Liver (tissue), 10 donors: ENCODE data around the gene CCT5. TPM values are rescaled to one million over a fixed set of nuclear protein-coding genes. Genes with fewer than 3 reads are reported as not detected.

Source experiments
- DNase-seq: peaks from one replicate; pipeline ENCODE4 v3.0.0-alpha.2; 2017; ENCODE audit warnings: low spot score
- H3K27ac ChIP-seq, 2 donors: one replicate each; pipeline ENCODE4 v1.7.0; 2013; ENCODE audit warnings: inconsistent platforms in 2 of 2, low read length in 2 of 2, control low read depth in 1 of 2, low read depth in 1 of 2, mild to moderate bottlenecking in 1 of 2
- H3K27me3 ChIP-seq, 4 donors: one replicate each; pipeline versions ENCODE4 v1.6.1 to v1.7.0; 2013; ENCODE audit warnings: low read length in 3 of 4, inconsistent platforms in 1 of 4, mild to moderate bottlenecking in 1 of 4, moderate library complexity in 1 of 4; ENCODE audit not compliant: control insufficient read depth in 4 of 4, insufficient read depth in 4 of 4
- H3K36me3 ChIP-seq, 4 donors: one replicate each; pipeline versions ENCODE4 v1.6.1 to v1.7.0; 2013; ENCODE audit warnings: low read length in 3 of 4, mild to moderate bottlenecking in 3 of 4, low read depth in 1 of 4, moderate library complexity in 1 of 4; ENCODE audit not compliant: control insufficient read depth in 4 of 4, insufficient read depth in 3 of 4
- H3K4me1 ChIP-seq, 4 donors: one replicate each; pipeline versions ENCODE4 v1.6.1 to v1.7.0; 2013; ENCODE audit warnings: low read length in 3 of 4, mild to moderate bottlenecking in 3 of 4, moderate library complexity in 1 of 4; ENCODE audit not compliant: control insufficient read depth in 4 of 4, insufficient read depth in 4 of 4
- H3K4me3 ChIP-seq, 3 donors: one replicate each; pipeline versions ENCODE4 v1.6.1 to v1.7.0; 2013; ENCODE audit warnings: low read length in 3 of 3, control low read depth in 1 of 3, low read depth in 1 of 3, mild to moderate bottlenecking in 1 of 3
- H3K9ac ChIP-seq, 2 donors: one replicate each; pipeline ENCODE4 v1.7.0; 2013; ENCODE audit warnings: low read length in 2 of 2, mild to moderate bottlenecking in 2 of 2, moderate library complexity in 2 of 2, control low read depth in 1 of 2, low read depth in 1 of 2
- H3K9me3 ChIP-seq, 4 donors: one replicate each; pipeline versions ENCODE4 v1.6.1 to v1.7.0; 2013; ENCODE audit warnings: low read length in 3 of 4; ENCODE audit not compliant: control insufficient read depth in 4 of 4
- EGR1 ChIP-seq, 2 donors: IDR thresholded peaks; 2 replicates each; pipeline ENCODE4 v1.6.1; 2016 to 2018; ENCODE audit warnings: antibody characterized with exemption in 2 of 2, low read depth in 2 of 2
- FOXA2 ChIP-seq: IDR thresholded peaks from 2 replicates; pipeline ENCODE4 v1.6.1; 2016; ENCODE audit warnings: antibody characterized with exemption
- JUND ChIP-seq, 2 donors: IDR thresholded peaks; 2 replicates each; pipeline ENCODE4 v1.6.1; 2016; ENCODE audit warnings: antibody characterized with exemption in 2 of 2
- NR2F2 ChIP-seq: IDR thresholded peaks from 2 replicates; pipeline ENCODE4 v1.6.1; 2016; ENCODE audit warnings: antibody characterized with exemption
- RXRA ChIP-seq, 2 donors: IDR thresholded peaks; 2 replicates each; pipeline ENCODE4 v1.6.1; 2017 to 2018; ENCODE audit warnings: antibody characterized with exemption in 2 of 2, mild to moderate bottlenecking in 1 of 2
- SP1 ChIP-seq: IDR thresholded peaks from 2 replicates; pipeline ENCODE4 v1.6.1; 2018; ENCODE audit warnings: antibody characterized with exemption, mild to moderate bottlenecking
- YY1 ChIP-seq: IDR thresholded peaks from 2 replicates; pipeline ENCODE4 v1.6.1; 2016; ENCODE audit warnings: antibody characterized with exemption, mild to moderate bottlenecking
- WGBS: extraction: QIAGEN DNeasy Blood & Tissue Kit; methylation state at CpG from one replicate; pipeline ENCODE4 v1.1.7; 2013; 5-methylcytosine and 5-hydroxymethylcytosine counted together
- polyA plus RNA-seq, 2 donors: library from polyadenylated mRNA; stranded (reverse) in 1 of 2; unstranded in 1 of 2; fragments of 200-250 nt in 1 of 2; fragments of >200 nt in 1 of 2; fragmentation: Nextera tagmentation in 1 of 2; extraction: Ambion mirVana in 1 of 2; gene quantifications; one replicate each; pipeline versions ENCODE4 v1.2.1 to v1.2.3, GENCODE V29; 2013 to 2015
- small RNA-seq: library from RNA; depleted of rRNA; stranded (forward); fragments of <200 nt; gene quantifications from one replicate; pipeline ENCODE3, GENCODE V24; 2014
- total RNA-seq, 2 donors: library from RNA; depleted of rRNA; stranded (reverse); fragments of >200 nt; gene quantifications; one replicate each; pipeline ENCODE4 v1.2.3, GENCODE V29; 2014
- TF ChIP-seq, protein P1 (sequence below): IDR thresholded peaks from 2 replicates; pipeline ENCODE4 v1.6.1; 2016; ENCODE audit warnings: antibody characterized with exemption
- TF ChIP-seq, protein P2 (sequence below): fragments of 150-350 bp; IDR thresholded peaks from 2 replicates; pipeline ENCODE4 v1.5.1; 2017; ENCODE audit warnings: improper control_type of control experiment, low read depth, low read length; ENCODE audit not compliant: missing input control
- TF ChIP-seq, protein P3 (sequence below): IDR thresholded peaks from 2 replicates; pipeline ENCODE4 v1.6.1; 2016; ENCODE audit warnings: antibody characterized with exemption, mild to moderate bottlenecking
- TF ChIP-seq, protein P4 (sequence below): IDR thresholded peaks from 2 replicates; pipeline ENCODE4 v1.6.1; 2016; ENCODE audit warnings: antibody characterized with exemption
- donor health status: healthy.
- donor health status: healthy.
- donor health status: healthy.
- donor health status: healthy.
- donor health status: healthy.

Gene CCT5
- total and polyA plus RNA-seq, 4 donors: 68.4 to 157 (median 105) TPM

DNA sequence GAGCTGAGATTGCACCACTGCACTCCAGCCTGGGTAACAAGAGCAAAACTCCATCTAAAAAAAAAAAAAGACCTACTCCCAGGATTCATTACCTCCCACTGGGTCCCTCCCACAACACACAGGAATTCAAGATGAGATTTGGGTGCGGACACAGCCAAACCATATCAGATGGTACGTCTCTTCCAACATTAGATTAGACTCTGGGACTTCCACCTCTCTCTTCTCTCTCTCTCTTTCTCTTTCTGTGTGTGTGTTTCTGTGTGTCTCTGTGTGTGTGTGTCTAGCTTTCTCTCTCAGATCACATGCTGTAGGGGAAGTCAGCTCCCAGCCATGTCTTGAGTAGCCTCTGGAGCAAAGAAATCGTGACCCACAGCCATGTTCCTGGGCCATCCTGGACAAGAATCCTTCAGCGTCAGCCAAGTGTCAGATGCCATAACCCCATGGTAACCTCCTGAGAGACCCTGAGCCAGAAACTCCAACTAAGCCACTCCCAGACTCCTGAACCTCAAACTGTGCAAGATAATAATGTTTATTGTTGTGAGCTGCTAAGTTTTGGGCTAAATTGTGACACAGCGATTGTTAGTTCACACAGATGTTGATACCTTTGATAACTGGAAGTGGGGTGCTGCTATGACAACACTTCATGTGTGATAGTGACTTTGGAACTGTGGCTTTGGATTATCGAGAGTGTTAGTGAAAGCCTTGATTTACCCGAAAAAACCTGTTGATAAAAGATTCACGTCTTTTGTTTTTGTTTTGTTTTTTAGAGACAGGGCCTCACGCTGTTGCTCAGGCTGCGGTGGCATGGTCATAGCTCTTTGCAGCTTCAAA lies 61.7 kb downstream of the CCT5 start:
- Histone ChIP-seq H3K9ac (no peak overlapping the region), H3K9me3 (no peaks in the 10 kb centered on the region), H3K27me3 (no peaks in the 10 kb centered on the region), H3K4me3 (no peak overlapping the region), H3K4me1 (peaks cover 0 to 16% (median 13%) of the 10 kb centered on the region in 4 donors), H3K27ac (no peak overlapping the region), H3K36me3 (no peaks in the 10 kb centered on the region)
- WGBS: 81% methylated on average over 10 of the region's 10 CpGs
- no peak for DNase-seq
- no peak for TF ChIP-seq EGR1 (IDR thresholded peaks at IDR 0.05; ENCODE audit: low read depth in 2 of 2)
- no peak for TF ChIP-seq YY1
- no peak for TF ChIP-seq FOXA2
- TF ChIP-seq, protein P1, sequence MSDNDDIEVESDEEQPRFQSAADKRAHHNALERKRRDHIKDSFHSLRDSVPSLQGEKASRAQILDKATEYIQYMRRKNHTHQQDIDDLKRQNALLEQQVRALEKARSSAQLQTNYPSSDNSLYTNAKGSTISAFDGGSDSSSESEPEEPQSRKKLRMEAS: no peak

DNA sequence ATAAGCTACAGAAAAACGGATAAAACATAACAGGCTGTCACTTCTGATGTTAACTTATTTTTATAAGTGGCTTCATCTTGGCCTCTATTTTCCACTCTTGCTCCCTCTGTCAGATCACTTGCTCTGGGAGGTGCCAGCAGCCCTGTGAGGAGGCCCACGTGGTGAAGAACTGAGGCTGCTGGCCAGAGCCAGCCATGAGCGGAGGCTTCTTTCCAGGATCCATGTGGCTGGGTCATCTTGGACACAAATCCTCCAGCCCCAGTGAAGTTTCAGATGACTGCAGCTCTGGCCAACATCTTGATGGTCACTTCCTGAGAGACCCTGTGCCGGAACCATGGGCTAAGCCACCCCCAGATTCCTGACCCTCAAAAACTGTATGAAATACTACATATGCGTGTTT lies 65.1 kb downstream of the CCT5 start:
- no peak overlapping the region for H3K4me3 ChIP-seq
- no peaks in the 10 kb centered on the region for H3K36me3 ChIP-seq
- no peak overlapping the region for H3K27ac ChIP-seq
- no peak overlapping the region for H3K9ac ChIP-seq
- no peak for TF ChIP-seq SP1
- TF ChIP-seq, protein P2, sequence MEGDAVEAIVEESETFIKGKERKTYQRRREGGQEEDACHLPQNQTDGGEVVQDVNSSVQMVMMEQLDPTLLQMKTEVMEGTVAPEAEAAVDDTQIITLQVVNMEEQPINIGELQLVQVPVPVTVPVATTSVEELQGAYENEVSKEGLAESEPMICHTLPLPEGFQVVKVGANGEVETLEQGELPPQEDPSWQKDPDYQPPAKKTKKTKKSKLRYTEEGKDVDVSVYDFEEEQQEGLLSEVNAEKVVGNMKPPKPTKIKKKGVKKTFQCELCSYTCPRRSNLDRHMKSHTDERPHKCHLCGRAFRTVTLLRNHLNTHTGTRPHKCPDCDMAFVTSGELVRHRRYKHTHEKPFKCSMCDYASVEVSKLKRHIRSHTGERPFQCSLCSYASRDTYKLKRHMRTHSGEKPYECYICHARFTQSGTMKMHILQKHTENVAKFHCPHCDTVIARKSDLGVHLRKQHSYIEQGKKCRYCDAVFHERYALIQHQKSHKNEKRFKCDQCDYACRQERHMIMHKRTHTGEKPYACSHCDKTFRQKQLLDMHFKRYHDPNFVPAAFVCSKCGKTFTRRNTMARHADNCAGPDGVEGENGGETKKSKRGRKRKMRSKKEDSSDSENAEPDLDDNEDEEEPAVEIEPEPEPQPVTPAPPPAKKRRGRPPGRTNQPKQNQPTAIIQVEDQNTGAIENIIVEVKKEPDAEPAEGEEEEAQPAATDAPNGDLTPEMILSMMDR: no peak
- TF ChIP-seq, protein P3, sequence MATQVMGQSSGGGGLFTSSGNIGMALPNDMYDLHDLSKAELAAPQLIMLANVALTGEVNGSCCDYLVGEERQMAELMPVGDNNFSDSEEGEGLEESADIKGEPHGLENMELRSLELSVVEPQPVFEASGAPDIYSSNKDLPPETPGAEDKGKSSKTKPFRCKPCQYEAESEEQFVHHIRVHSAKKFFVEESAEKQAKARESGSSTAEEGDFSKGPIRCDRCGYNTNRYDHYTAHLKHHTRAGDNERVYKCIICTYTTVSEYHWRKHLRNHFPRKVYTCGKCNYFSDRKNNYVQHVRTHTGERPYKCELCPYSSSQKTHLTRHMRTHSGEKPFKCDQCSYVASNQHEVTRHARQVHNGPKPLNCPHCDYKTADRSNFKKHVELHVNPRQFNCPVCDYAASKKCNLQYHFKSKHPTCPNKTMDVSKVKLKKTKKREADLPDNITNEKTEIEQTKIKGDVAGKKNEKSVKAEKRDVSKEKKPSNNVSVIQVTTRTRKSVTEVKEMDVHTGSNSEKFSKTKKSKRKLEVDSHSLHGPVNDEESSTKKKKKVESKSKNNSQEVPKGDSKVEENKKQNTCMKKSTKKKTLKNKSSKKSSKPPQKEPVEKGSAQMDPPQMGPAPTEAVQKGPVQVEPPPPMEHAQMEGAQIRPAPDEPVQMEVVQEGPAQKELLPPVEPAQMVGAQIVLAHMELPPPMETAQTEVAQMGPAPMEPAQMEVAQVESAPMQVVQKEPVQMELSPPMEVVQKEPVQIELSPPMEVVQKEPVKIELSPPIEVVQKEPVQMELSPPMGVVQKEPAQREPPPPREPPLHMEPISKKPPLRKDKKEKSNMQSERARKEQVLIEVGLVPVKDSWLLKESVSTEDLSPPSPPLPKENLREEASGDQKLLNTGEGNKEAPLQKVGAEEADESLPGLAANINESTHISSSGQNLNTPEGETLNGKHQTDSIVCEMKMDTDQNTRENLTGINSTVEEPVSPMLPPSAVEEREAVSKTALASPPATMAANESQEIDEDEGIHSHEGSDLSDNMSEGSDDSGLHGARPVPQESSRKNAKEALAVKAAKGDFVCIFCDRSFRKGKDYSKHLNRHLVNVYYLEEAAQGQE: no peak
- no peak for TF ChIP-seq NR2F2
- TF ChIP-seq RXRA (IDR thresholded peaks at IDR 0.05): no peak
- TF ChIP-seq, protein P4, sequence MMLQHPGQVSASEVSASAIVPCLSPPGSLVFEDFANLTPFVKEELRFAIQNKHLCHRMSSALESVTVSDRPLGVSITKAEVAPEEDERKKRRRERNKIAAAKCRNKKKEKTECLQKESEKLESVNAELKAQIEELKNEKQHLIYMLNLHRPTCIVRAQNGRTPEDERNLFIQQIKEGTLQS: no peak
- TF ChIP-seq JUND (IDR thresholded peaks at IDR 0.05): no peak
- 90% methylated on average over 5 of the region's 5 CpGs for WGBS
- no peaks in the 10 kb centered on the region for H3K9me3 ChIP-seq
- no peaks in the 10 kb centered on the region for H3K27me3 ChIP-seq
- peaks cover 0 to 10% (median 6%) of the 10 kb centered on the region in 4 donors for H3K4me1 ChIP-seq
- no peak for DNase-seq

Small RNAs within 50 kb of the gene (small RNA-seq; reads per million reads assigned to genes)
- gene RF00019: not detected

Other genes starting within 250 kb of the CCT5 start
- 10 to 100 TPM; 11.9 to 21.9 TPM for gene ATPSCKMT, start 392 bp upstream of the CCT5 start, total RNA-seq
- 1 to 10 TPM; 8.3 to 8.5 TPM for gene ATPSCKMT, start 392 bp upstream of the CCT5 start, polyA plus RNA-seq
- gene CMBL, start 57.6 kb downstream of the CCT5 start, total RNA-seq: 10 to 100 TPM in 1 of 2 donors, 1 to 10 TPM in 1; 6.8 to 33.7 TPM
- gene CMBL, start 57.6 kb downstream of the CCT5 start, polyA plus RNA-seq: 10 to 100 TPM; 49.8 to 56.1 TPM
- 10 to 100 TPM; 64.8 to 77.7 TPM for gene MARCHF6, start 103.4 kb downstream of the CCT5 start, total RNA-seq
- gene MARCHF6, start 103.4 kb downstream of the CCT5 start, polyA plus RNA-seq: 10 to 100 TPM; 20.6 to 60.1 TPM
- 1 to 10 TPM; 1.2 to 1.3 TPM for gene ROPN1L, start 191.6 kb downstream of the CCT5 start, total RNA-seq
- gene ROPN1L, start 191.6 kb downstream of the CCT5 start, polyA plus RNA-seq: under 1 TPM; 0.25 to 0.53 TPM